LHCN-M2 (cell line): Measurements from ENCODE around the gene CYP27B1. TPM values are rescaled to one million over a fixed set of nuclear protein-coding genes. Genes with fewer than 3 reads are reported as not detected.

Experiments
- DNase-seq: peaks from one replicate; pipeline ENCODE4 v3.0.0-alpha.2; 2012; ENCODE audit warnings: low read depth
- polyA plus RNA-seq: library from polyadenylated mRNA; unstranded; fragments of >200 nt; gene quantifications from one replicate; pipeline ENCODE4 v1.2.1, GENCODE V29; 2012; ENCODE audit warnings: missing spikeins
- total RNA-seq: library from RNA; depleted of rRNA; stranded (reverse); fragments of >200 nt; gene quantifications from 2 replicates; pipeline ENCODE4 v1.2.3, GENCODE V29; 2014; rRNA removed

CYP27B1 gene, protein sequence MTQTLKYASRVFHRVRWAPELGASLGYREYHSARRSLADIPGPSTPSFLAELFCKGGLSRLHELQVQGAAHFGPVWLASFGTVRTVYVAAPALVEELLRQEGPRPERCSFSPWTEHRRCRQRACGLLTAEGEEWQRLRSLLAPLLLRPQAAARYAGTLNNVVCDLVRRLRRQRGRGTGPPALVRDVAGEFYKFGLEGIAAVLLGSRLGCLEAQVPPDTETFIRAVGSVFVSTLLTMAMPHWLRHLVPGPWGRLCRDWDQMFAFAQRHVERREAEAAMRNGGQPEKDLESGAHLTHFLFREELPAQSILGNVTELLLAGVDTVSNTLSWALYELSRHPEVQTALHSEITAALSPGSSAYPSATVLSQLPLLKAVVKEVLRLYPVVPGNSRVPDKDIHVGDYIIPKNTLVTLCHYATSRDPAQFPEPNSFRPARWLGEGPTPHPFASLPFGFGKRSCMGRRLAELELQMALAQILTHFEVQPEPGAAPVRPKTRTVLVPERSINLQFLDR
- 0.90 and 0.98 TPM in 2 replicates for total RNA-seq
- 0.39 TPM for polyA plus RNA-seq

DNA sequence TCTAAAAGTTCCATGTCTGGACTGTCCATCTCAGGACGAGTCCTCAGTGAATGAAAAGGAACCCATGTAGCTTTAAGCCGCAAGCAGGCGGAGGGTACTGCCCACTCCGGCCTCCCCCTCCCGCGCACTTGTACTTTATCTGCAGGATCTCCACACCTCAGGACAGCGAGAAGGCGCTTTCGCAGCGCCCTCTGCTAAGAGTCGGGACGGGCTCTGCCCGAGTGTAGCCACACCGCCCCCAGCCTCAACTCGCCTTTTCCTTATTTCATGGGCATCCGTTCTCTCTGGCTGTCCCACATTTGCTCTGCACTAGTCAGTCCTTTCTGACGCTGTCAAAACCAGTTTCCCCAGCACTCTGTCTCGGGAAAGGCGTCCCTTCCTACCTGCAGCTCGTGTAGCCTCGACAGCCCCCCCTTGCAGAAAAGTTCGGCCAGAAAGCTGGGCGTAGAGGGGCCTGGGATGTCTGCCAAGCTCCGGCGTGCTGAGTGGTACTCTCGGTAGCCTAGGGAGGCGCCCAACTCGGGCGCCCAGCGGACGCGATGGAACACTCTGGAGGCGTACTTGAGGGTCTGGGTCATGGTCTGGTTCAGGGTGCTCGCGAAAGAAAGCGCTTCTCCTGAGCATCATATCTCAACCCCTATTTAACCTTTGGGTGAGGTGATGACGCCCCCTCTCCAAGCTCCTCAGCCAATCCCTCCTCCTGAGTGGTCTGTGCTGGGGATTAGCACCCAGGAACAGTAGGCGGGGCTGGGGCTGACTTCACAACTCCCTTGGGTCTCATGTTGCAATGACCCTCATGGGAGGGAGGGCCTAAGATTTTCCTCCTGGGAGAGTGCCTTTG, at the start of gene CYP27B1:
CYP27B1 (minus strand) TSS at position 615 of the 841 bp plus-strand sequence; CDS start at position 578, 37 bp downstream.
- no peak for DNase-seq

DNA sequence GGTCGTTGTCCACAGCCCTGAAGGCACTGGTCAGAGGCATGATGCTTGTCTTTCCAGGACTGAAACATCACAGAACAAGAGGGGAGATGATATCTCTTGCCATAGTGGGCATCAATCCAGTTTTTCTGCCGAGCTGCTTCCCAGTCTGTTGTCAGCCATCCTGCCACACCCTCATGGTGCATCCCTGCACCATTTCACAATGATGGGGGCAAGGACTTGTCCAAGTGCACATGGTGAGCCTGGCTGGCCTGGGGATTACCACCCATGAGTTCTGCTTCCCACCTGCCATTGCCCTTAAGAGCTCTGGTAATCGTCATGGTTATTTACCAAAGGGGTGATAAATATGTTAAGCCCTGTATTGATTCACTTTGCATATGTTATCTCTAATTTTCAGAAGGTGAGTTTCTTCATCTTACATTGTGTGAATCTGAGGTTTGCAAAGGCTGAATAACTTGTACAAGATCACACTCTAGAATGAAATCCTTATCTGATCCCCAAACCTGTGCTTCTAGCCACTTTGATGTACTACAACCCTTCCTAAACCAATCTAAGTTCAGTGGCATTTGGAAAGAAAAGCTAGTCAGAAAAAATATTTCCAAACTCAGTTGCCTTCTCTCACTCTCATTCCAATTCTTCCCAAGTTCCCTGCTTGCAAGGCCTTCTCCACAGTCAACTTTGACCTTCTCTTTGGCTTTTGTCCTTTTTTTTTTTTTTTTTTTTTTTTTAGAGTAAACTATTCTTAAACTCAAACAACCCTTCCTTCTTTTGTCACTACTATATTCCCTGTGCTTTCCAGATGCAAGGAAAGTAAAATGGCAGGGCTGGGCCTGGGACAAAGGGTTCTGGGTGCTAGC, 49.4 kb upstream of the CYP27B1 start:
- no peak for DNase-seq

DNA sequence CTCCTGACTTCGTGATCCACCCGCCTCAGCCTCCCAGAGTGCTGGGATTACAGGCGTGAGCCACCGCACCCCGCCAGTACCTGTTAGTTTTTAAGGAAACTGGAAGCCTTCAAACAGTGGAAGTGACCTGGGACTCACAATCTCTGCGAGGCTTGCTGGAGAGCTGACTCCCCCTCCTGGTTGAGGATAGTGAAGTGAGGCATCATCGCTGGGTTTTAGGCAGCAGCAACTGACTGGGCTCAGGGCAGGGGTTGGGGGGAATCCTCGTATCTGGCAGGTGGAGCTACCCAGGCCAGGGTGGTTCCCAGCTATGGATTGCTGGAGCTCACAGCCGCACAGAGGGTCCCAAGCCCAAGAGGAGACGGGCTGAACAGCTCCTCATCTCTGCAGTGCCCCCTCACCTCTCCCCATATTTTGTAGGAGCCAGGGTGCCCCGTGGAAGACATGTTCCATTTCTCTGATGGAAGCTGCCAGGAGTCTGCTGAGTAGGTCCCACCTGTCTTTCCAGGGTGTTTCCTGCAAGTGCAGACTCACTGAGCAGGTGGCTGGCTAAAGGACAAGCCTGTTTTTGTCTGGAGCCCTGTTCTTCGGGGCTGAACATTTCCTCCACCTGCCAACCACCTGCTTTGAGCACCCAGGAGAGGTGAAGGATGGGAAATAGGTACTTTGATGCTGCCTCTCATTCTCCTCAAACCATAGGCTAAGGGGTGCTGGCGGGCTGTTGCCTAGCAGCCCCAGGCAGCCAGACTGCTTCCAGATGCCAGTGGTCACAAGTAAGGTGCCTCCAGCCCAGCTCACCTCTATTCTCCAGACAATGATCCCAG, 48.5 kb upstream of the CYP27B1 start:
- no peak for DNase-seq

DNA sequence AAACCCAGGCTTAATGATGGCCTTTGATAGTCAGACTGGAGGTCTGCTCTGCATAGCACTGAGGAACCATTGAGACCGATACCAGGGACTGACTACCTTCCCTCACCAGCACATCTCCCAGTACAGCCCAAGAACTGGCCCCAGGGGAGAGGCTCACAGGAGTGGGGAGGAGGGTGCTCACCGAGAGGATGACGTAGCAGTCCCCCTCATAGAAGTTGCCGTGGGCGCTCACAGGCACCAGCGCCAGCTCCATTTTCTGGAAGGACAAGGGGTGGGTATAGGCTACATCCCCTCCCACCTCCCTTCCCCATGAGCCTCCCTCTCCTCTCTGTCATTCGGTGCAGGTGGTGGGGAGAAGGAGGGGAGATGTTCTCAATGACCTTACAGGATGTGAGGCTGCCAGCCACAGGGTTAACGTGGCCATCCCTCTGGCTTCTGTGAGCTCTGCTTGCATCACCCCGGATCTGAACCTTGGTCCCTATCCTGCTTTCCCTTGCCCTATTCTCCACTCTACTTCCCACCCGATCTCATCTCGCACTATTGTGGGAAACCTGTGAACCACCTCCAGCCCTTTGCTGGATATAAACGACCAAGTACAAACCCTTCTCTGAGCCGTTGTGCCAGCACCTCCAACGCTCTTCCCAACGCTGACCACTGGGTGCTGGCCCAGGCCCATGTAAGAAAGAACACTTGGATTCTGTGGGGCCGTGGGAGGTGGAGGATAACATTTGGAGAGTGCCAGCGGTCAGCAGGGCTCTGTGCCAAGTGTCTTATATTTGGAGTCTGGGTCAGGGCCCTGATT, 47.3 kb upstream of the CYP27B1 start:
- DNase-seq: peak; percentile 27

DNA sequence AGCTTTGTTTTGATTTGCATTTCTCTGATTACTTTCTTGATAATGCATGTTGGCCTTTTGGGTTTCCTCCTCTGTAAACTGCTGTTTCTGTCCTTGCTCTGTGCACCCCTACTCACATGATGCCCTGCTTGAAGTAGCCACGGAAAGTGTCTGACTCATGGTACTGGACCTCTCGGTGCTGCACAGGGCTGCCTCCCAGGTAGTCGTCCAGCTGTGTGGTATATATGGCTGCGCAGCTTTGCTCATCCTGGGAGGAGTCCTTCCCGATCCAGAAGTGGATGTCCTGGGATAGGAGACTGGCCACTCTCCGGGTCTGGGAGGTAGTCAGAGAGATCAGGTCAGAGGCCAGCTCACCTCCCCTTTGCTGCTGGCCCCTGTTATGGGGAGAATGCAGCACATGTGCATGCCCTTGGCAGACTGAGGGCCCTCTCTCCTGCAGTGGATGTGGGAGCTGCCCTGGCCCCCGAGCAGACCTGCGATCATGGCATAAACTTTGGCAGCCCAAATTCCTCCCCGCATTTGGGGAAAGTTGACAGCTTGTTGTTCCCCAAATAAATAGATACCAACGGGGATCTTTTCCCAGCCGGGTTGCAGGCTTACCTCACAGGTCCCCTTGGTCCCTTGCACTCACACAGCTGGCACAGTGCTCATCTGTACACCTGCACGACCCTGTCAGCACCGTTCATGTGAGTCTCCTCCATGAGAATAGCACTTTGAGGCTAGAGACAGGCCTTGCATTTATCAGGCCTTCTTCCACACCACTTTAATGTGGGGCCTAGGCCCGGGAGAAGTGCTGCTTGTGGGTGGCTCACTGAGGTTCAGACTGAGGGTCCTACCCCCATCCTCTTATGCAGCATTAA, 46.5 kb upstream of the CYP27B1 start:
- no peak for DNase-seq

DNA sequence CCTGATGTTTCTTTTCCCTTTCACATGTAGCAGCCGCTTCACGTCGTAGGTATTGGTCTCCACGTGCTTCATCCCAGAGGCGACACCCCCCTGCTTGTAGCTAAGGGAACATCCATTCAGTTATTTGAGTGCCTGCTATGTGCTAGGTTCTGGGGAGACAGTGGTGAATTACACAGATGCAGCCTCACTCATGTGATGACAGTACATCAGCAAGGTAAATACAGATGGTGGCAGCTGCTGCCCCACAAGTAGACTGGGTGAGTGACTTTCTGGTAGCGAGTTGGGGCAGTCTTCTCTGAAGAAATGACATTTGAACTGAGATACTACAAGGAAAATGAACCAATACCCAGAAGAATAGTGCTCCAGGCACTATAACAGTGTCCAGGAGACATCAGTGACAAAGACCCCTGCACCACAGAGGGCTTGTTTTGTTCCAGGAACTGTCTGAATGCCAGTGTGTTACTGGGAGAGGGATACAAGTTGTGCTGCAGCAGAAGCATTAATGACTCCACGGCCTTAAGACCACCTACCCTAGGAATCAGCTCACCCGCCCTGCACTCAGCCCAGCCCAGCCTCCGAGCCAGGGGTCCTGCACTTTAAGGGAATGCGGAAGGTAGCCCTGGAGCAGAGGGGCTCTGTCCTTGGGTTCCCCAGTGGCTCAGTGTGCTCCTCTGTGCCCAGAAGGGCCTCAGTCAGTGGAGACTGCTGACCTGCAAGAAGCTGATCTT, 44.3 kb upstream of the CYP27B1 start:
- no peak for DNase-seq

DNA sequence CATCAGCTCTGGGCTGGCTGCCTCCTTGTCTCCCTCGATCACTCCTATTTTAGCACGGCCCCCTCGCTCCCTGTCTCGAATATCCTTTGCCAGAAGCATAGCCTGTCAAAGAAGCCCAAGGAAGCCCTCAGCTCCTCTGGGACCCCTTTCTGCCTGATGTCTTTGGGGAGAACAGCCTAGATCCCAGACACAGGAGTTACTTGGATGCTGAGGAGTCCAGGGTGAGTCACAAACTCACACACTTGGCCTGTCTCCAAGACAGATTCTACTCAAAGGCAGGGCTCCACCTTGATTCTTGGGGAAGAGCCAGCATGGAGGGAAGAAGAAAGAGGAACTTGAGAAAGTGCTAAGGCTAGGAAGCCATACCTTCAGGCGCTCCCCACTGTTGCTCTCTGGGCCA, 43.6 kb upstream of the CYP27B1 start:
- peak; percentile 30 for DNase-seq

DNA sequence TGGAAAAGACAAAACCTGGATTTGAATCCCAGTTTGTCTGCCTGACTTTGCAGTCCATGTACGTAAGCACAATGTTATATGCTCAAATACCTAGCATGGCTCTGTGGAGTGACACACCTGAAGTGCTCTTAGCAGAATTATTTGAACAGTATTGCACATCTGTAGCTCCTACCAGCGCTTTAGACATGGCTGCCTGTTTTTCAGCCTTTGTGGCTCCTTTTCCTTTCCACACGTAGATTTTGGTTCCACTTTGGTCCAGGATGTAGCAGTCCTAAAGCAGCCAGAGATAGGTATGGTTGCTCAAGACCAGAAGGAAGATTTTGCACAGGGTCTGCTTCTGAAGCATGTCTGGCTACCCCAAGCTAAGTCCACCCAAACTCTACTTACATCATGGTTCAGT, 42.5 kb upstream of the CYP27B1 start:
- no peak for DNase-seq

DNA sequence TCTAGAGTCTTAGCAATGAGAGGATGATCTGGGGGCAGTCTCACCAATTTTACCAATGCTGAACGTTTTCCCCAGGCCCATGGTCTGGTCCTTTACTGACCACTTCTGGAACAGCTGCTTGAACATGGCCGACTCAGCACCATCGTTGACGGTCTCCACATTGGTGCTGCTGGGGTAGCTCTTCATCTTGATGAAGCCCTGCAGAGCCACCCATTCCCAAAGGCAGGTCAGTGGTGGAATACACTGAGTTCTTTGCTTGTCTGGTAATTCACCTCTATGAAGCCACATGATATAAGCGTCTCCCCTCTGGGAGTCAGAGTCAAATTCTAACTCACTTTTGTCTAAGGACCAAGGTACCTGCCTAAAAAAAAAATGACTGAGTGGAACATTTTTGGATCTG, 41.5 kb upstream of the CYP27B1 start:
- DNase-seq: no peak

DNA sequence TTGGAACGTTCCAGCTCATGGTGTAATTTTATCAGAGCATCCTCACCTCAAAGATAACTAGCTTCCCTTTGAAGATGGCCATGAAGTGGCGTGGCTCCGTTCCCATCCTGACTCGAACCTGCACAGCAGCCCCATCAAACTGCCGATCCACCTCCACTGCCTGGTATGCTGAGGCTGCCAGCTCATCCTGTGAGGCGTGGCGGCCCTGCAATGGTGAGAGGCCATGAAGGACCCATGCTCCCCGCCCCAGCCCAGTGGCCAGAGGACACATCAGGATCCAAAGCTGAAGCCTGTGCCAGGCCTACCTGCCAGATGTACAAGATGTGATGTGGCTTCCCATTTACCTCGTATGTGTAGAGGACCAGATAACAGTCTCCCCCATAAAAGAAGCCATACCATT, 40.4 kb upstream of the CYP27B1 start:
- DNase-seq: no peak

DNA sequence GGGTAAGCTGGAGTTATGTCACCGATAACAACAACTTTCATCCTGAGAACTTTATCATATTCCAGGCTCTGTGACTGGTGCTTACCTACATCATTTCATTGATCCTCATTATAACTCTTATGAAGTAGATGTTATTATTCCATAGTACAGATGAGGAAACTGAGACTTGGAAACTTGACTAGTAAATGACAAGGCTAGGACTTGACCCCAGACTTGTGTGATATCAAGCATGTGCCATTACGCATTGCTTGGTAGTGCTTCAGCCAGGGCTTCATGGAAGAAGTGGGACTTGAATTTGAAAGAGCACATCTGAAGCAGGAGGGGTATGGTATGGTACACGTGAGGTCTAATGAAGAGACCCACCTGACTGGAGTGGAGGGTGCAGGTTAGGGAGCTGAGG, 39.8 kb upstream of the CYP27B1 start:
- no peak for DNase-seq

DNA sequence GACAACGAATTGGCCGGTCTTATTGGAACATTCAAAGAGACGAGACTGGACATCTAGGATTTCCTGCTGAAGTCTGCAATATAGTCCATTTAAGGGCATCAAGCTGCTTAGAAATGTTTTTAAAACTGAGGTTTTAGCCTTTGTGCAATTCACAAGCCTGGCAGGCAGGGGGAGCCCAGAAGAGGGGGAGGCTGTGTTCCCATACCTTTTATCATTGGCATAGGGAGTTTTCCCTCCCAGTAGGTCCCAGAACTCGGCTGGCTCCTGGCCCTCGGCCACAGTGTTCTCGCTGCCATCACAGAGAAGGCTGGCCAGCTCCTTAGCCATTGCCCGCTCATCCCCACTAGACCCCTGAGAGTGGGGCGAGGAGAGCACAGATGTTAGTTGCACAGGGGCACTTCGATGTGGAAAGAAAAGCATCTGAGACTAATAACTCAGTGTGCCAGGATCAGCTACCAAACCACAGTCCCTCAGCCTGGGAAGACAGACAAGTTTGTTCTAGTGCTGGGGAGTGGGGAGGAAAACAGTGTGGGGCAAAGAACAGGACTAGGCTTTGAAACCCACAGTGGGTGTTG, 36.5 kb upstream of the CYP27B1 start:
- DNase-seq: peak; percentile 30

DNA sequence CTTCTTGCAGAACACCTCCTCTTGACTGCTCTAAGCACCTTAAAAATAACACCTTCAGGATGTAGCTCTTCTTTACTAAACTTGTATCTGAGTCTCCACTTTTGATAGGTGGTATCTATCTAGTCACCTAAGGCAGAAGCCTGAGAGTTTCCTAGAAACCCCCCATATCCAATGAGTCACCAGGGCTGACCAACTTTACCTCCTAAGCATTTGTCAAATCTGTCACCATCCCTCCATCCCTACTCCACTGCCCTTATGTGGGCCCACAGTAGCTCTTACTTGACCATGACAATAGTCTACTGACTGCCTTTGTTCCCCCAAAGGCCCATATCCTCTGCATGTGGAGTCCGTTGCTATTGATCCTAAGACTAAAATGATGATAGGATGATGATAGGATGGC, 35.7 kb upstream of the CYP27B1 start:
- no peak for DNase-seq

DNA sequence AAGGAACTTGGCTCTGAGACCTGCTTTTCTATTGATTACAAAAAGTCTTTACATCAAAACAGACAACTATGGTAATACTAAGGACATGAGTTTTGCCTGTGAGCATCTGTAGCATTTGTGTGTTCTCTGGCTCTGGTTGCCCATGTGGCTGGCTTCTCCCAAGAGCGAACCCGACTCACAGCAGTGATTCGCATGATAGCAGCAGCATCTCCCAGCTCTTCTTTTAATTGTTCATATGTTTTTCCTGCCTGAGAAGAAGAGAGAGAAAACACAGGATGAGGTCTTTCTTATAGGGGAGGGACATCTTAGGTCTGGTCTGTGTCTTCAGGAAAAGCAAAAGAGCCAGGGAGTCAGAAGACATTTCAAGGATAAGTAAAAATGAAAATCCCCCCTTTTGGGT, 34.1 kb upstream of the CYP27B1 start:
- no peak for DNase-seq

DNA sequence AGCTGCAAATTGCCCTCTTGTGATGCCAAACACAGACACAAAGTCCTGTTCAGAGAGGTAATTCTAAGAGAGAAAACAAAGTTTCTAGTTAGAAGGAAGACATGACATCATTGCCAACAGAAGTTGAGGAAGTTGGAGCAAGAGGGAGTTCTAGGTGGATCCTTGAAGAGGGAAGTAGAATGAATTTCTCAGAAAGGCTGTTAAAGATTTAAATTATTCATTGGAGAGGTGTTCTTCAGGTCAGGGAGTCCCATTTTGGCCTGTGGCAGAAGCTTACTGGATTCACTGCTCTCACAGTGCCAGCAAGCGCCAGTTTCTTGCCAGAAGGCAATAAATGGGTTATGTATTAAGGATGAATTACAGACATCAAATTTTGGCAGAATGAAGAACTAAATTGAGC, 31.1 kb upstream of the CYP27B1 start:
- no peak for DNase-seq

DNA sequence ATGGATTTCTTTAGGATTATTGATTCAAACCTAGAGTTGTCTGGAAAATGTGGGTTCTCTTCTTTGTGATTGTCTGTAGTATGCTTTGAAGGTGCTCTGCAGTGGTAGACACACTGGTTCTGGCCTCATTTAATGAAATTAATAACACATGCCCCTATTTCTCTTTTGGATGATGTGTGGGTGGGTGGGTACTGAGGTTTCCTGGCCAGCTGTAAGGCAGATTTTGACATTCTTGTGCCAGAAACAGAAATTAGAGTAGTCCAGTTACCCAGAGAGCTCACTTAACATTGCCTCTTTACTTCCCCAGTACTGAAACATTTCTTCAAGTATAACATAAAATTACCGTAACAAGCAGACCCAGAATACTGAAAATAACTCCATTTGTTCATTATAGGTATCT, 30.1 kb upstream of the CYP27B1 start:
- no peak for DNase-seq

DNA sequence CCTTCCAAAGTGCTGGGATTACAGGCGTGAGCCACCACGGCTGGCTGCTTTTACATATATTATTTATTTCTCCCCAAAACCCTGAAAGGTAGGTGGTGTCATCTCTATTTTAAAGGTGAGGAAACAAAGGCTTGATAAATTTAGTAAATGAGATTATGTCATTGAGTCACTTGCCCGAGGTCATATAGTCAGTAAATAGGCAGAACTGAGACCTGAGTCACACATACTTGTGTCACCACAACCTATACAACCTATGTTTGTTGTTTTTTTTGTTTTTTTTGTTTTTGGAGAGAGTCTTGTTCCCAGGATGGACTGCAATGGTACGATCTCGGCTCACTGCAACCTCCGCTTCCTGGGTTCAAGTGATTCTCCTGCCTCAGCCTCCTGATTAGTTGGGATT, 28.5 kb upstream of the CYP27B1 start:
- DNase-seq: no peak

DNA sequence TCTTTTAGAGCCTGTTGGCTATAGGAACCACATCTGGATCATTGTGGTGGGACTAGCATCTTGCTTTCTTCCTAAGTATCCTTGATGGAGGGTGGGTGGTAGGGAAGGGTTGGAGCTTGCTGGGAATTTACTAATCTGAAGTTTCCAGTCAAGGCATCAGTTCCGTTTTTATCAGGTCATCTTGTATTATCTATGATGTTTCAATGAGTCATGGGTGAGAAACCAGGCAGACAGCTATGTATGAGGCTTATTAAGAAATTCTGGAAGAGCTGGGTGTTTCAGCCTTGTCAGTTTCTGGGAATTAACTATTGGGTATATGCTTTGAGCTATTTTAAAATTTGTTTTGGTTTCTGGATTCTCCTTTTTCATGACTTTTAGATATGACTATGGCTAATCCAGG, 27.0 kb upstream of the CYP27B1 start:
- DNase-seq: peak; percentile 76
